Pancreas (tissue), 10 donors: Measurements from ENCODE around the gene SNCA. TPM values are rescaled to one million over a fixed set of nuclear protein-coding genes. Genes with fewer than 3 reads are reported as not detected.

ENCODE experiments used
- ATAC-seq, 4 donors: fragments of 200-7000 bp; cut with Tn5 transposase; one replicate each; pipeline versions ENCODE4 v1.8.0 to v1.9.1; 2020; ENCODE audit warnings: mild to moderate bottlenecking in 4 of 4, moderate library complexity in 4 of 4
- DNase-seq, 6 donors: peaks; one replicate each; pipeline ENCODE4 v3.0.0-alpha.2; 2020
- FAIRE-seq: peaks from 2 replicates; lab custom pipeline; 2012; peaks lifted over from hg19 to GRCh38; lab: Jason Lieb, UNC
- H3K27ac ChIP-seq, 4 donors: fragments of 200-600 bp; sonication (generic); 1 replicate in 3 of 4; 2 replicates in 1 of 4; pipeline versions ENCODE4 v1.5.0 to v1.8.0; 2020
- H3K27me3 ChIP-seq, 4 donors: fragments of 200-600 bp; one replicate each; pipeline ENCODE4 v1.8.0; 2021
- H3K36me3 ChIP-seq, 3 donors: fragments of 200-600 bp; sonication (generic) in 1 of 3; one replicate each; pipeline versions ENCODE4 v1.5.0 to v1.8.0; 2020 to 2021
- H3K4me1 ChIP-seq, 3 donors: fragments of 200-600 bp; one replicate each; pipeline ENCODE4 v1.8.0; 2021
- H3K4me3 ChIP-seq, 4 donors: fragments of 200-600 bp; sonication (generic) in 2 of 4; one replicate each; pipeline versions ENCODE4 v1.5.0 to v1.8.0; 2020 to 2021
- H3K9me3 ChIP-seq, 4 donors: fragments of 200-600 bp; one replicate each; pipeline ENCODE4 v1.8.0; 2021
- WGBS, 2 donors: extraction: QIAGEN DNeasy Blood & Tissue Kit; methylation state at CpG; one replicate each; pipeline ENCODE4 v1.1.7; 2013; 5-methylcytosine and 5-hydroxymethylcytosine counted together
- intact Hi-C, 3 donors: fragments of 100-400 bp; cut with DNase I; formaldehyde crosslinking; loops; one replicate each; pipeline versions ENCODE4 v1.11.1 to v1.14.2; 2022
- polyA plus RNA-seq, 2 donors: library from polyadenylated mRNA; stranded (reverse); fragments of 200-250 nt; gene quantifications; one replicate each; pipeline ENCODE4 v1.2.3, GENCODE V29; 2013
- total RNA-seq, 6 donors: library from RNA; stranded (reverse); fragmentation: NEBNext Ultra II Directional in 4 of 6; extraction: Animal tissue kit (Norgen Biotek cat#: 25700) in 4 of 6; gene quantifications; one replicate each; pipeline versions ENCODE4 v1.2.1 to v1.2.4, GENCODE V29; 2021 to 2023
- TF ChIP-seq, protein P1 (sequence below), 4 donors: fragments of 200-600 bp; sonication (generic) in 3 of 4; IDR thresholded peaks; one replicate each; pipeline versions ENCODE4 v1.5.0 to v1.8.0; 2021; ENCODE audit warnings: antibody characterized with exemption in 4 of 4
- donor health status: healthy with polysubstance abuse.
- donor health status: DM: no; HTN: no; CAD: no; lungs with moderate emphysema.
- donor health status: DM: no; HTN: no; CAD: no.
- donor health status: control.
- donor health status: control.
- donor health status: Bipolar disorder and iron deficiency.
- donor health status: DM: yes; HTN: yes; CAD: no.
- donor health status: DM: no; HTN: no; CAD: no.
- donor health status: DM: no; HTN: no; CAD: no.
- donor health status: DM: yes; HTN: yes; CAD: no.

Gene SNCA
- total and polyA plus RNA-seq, 8 donors = 0.23 to 5.6 (median 1.7) TPM

DNA sequence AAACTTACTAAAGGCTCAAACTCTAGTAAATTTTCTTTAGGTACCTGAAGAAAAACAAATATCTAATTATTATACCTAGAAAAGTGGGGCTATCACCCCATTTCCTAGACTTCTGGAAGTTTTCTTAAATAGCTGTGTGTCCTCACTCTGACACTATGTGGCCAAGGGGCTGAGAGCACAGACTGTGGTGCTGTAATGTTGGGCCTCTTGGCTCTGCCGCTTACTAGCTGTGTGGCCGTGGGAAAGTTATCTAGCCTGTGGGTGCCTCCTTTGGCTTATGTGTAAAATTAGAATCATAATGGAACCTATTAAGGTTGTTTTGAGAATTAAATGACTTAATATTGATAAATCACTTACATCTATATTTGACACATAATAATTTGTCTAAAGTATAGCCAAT lies 114.4 kb downstream of the SNCA start:
- Histone ChIP-seq H3K9me3 (no peaks in the 10 kb centered on the region), H3K27me3 (no peaks in the 10 kb centered on the region), H3K4me1 (no peaks in the 10 kb centered on the region), H3K4me3 (no peak overlapping the region), H3K27ac (no peak overlapping the region), H3K36me3 (no peaks in the 10 kb centered on the region)
- intact Hi-C loops = no loop called here
- WGBS, 2 donors = 80 to 93% methylated on average over 2 of the region's 2 CpGs
- ATAC-seq (no peak), FAIRE-seq (no peak), DNase-seq (no peak)
- TF ChIP-seq, protein P1, sequence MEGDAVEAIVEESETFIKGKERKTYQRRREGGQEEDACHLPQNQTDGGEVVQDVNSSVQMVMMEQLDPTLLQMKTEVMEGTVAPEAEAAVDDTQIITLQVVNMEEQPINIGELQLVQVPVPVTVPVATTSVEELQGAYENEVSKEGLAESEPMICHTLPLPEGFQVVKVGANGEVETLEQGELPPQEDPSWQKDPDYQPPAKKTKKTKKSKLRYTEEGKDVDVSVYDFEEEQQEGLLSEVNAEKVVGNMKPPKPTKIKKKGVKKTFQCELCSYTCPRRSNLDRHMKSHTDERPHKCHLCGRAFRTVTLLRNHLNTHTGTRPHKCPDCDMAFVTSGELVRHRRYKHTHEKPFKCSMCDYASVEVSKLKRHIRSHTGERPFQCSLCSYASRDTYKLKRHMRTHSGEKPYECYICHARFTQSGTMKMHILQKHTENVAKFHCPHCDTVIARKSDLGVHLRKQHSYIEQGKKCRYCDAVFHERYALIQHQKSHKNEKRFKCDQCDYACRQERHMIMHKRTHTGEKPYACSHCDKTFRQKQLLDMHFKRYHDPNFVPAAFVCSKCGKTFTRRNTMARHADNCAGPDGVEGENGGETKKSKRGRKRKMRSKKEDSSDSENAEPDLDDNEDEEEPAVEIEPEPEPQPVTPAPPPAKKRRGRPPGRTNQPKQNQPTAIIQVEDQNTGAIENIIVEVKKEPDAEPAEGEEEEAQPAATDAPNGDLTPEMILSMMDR (IDR thresholded peaks at IDR 0.05) = no peak

DNA sequence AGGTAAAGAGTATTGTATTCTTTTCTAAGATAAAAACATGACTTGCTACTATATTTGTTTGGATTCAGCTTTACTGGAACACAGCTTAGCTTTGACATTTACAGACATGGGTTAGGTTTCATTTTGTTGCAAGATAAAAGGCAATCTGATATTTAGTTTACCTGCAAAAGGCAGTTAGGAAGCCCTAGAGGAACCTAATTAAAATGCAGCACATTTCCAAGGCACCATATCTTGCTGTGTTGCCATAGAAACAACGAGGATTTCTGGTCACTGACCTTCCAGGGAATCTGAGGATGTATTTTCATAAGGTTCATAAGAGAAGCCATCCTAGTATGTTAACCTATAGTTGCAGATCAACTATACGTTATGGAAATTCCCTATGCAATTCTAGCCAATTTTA lies 116.0 kb downstream of the SNCA start:
- no peaks in the 10 kb centered on the region for H3K36me3 ChIP-seq
- no peak overlapping the region for H3K4me3 ChIP-seq
- FAIRE-seq (no peak), ATAC-seq (no peak), DNase-seq (no peak)
- intact Hi-C loops = no loop called here
- no peaks in the 10 kb centered on the region for H3K9me3 ChIP-seq
- H3K27me3 ChIP-seq = no peaks in the 10 kb centered on the region
- no peaks in the 10 kb centered on the region for H3K4me1 ChIP-seq
- 41 to 56% methylated on average over 2 of the region's 2 CpGs for WGBS, 2 donors
- H3K27ac ChIP-seq = no peak overlapping the region
- TF ChIP-seq, protein P1 (IDR thresholded peaks at IDR 0.05) = no peak

DNA sequence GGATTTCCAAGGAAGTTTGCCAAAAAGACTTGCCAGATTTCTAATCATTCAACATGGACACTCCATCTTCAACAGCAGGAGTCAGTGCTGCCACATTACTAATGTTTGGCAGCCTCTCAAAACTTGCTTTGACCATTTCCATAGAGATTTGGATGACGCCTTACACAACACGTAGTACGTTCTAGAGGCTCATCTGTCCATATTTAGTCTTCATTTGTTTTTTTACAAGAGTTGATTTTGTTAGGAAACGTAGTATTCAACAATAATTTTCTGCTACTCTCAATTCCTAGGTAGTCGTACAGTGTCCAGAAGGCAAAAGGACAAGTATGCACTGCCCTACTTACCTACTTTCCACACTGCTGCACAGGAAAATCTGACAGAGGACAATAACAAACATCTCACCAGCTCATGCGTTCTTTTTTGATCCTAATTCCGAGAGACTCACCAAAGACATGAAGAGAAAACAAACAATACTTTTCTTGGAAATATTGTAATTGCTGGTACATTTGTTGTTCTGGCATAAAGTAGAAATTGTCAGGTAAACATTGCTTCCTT lies 117.3 kb downstream of the SNCA start:
- no peaks in the 10 kb centered on the region for H3K9me3 ChIP-seq
- H3K27me3 ChIP-seq = no peaks in the 10 kb centered on the region
- ATAC-seq = no peak
- no peak for DNase-seq
- FAIRE-seq = no peak
- TF ChIP-seq, protein P1 (IDR thresholded peaks at IDR 0.05) = no peak
- 69 to 82% methylated on average over 7 of the region's 7 CpGs for WGBS, 2 donors
- no peak overlapping the region for H3K4me3 ChIP-seq
- H3K27ac ChIP-seq = no peak overlapping the region
- intact Hi-C loops = no loop called here
- no peaks in the 10 kb centered on the region for H3K36me3 ChIP-seq
- H3K4me1 ChIP-seq = no peaks in the 10 kb centered on the region

DNA sequence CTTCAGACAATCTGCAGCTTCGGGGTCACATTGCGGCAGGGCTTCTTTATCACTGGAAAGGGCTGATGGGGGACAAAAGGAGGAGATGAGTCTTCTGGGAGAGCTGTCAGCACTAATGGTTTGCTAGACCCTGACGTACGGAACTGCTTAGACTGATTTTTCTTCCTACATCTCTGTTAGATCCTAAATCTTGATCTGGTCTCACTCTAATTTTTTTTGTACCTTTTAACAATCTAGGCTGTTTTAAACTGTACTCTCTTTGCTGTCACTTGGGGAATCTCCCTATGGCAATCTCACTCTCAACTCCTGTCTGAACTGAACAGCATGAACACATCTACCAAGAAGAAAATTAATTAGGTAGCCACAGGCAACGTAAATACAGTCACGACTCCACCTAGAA lies 120.1 kb downstream of the SNCA start:
- FAIRE-seq (no peak), ATAC-seq (no peak), DNase-seq (no peak)
- Histone ChIP-seq H3K9me3 (no peaks in the 10 kb centered on the region), H3K27me3 (no peaks in the 10 kb centered on the region), H3K36me3 (no peaks in the 10 kb centered on the region), H3K4me3 (no peak overlapping the region), H3K27ac (no peak overlapping the region), H3K4me1 (no peaks in the 10 kb centered on the region)
- 72 to 75% methylated on average over 6 of the region's 6 CpGs for WGBS, 2 donors
- intact Hi-C loops = no loop called here
- TF ChIP-seq, protein P1 (IDR thresholded peaks at IDR 0.05) = no peak

DNA sequence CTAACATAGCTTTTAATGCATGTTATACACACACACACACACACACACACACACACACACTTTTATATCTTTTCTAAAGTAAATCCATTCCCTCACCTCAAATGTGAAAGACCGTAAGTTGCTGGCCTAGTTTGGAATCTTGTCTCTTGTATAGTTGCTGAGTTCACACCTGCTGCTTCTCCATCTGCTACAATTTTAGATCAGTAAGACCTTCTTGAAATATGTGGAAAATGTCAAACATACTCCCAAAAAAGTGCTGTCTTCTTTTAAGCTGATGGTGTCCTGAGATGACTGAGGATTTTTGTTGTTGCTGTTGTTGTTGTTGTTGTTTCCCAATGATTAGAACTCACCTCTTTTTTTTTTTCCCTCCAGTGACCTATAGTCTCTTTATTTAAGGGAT lies 121.3 kb downstream of the SNCA start:
- 91 to 96% methylated on average over 1 of the region's 1 CpG for WGBS, 2 donors
- ATAC-seq (no peak), FAIRE-seq (no peak), DNase-seq (no peak)
- Histone ChIP-seq H3K27ac (no peak overlapping the region), H3K4me1 (no peaks in the 10 kb centered on the region), H3K27me3 (no peaks in the 10 kb centered on the region), H3K9me3 (no peaks in the 10 kb centered on the region), H3K4me3 (no peak overlapping the region), H3K36me3 (no peaks in the 10 kb centered on the region)
- intact Hi-C loops = no loop called here
- TF ChIP-seq, protein P1 (IDR thresholded peaks at IDR 0.05) = no peak
